LNCAP (cell line): ENCODE results near the gene MYRIP.

Experiments used
- TF ChIP-seq, protein P1 (sequence below): fragments of 450-650 bp; IDR thresholded peaks from 2 replicates; pipeline ENCODE4 v1.5.1; 2017; ENCODE audit warnings: mild to moderate bottlenecking

Gene MYRIP

DNA sequence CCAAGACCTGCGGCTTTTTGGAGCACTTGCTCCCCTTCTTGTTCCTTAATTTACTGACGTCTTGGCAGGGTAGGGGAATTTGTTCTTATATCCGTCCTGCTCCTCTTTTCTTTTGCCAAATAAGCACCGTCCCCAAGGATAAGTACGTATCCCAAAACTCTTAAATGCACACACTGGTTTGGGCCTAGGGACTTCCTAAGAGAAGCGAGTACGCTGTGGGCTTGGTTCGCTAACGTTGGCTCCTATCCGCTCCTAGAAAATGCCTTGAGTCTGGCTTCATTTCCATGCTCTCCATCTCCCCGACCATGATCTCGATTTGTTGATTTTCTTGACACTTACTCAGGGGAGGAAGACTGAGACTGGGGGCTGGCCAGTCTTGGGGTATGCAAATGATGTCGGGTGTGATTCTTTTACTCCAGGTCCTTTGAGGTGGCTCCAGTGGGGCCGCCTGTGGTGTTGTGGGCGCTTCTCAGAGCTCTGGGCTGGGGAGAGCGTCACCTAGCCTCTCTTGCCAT, 1.3 kb downstream of the MYRIP start:
- TF ChIP-seq, protein P1, sequence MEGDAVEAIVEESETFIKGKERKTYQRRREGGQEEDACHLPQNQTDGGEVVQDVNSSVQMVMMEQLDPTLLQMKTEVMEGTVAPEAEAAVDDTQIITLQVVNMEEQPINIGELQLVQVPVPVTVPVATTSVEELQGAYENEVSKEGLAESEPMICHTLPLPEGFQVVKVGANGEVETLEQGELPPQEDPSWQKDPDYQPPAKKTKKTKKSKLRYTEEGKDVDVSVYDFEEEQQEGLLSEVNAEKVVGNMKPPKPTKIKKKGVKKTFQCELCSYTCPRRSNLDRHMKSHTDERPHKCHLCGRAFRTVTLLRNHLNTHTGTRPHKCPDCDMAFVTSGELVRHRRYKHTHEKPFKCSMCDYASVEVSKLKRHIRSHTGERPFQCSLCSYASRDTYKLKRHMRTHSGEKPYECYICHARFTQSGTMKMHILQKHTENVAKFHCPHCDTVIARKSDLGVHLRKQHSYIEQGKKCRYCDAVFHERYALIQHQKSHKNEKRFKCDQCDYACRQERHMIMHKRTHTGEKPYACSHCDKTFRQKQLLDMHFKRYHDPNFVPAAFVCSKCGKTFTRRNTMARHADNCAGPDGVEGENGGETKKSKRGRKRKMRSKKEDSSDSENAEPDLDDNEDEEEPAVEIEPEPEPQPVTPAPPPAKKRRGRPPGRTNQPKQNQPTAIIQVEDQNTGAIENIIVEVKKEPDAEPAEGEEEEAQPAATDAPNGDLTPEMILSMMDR, result no peak

GRCh38 chr3:39811561-39811960, 2.2 kb downstream of the MYRIP start:
- TF ChIP-seq, protein P1, result no peak

- TF ChIP-seq, protein P1, result peak; percentile 63
Measured at GRCh38 chr3:39812537-39812936, 3.1 kb downstream of the MYRIP start.

DNA sequence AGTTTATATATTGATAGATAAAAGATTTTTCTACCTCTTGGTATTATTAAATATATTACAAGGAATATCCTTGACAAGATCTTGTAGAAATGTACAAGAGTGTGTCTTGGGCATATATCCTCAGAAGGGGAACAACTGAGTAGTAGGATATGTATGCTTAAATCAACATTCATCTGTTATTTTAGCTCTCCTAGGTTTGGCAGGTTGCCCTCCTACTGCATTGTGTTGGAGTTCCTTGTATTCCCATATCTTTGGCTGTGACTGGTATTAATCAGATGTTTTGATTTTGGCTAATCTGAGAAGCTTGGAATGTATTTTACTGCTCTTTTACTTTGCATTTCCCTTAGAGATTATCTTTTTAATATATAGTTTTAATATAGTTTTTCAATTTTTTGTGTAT, 4.6 kb downstream of the MYRIP start:
- TF ChIP-seq, protein P1, result no peak

GRCh38 chr3:39819899-39820298, 10.5 kb downstream of the MYRIP start:
- TF ChIP-seq, protein P1, result no peak

GRCh38 chr3:39839484-39839883, 30.1 kb downstream of the MYRIP start:
- TF ChIP-seq, protein P1, result no peak

DNA sequence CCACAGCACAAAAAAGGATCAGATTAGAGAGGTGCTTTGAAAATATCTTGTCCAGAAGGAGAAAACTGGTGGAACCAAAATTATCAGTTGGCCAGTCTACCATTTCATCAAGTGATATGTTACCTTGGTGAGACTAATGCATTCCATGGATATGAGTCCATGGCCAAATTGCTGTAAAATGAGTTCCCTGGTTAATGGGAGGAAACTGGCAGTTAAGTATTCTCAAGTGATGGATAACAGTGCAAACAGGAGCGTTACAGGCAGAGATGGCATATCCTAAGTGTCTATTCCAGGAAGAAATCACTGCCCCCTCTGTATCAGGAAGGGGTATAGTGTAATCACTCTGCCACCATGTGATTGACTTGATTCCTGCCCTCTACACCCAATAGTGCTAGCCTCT, 34.0 kb downstream of the MYRIP start:
- TF ChIP-seq, protein P1, result no peak

DNA sequence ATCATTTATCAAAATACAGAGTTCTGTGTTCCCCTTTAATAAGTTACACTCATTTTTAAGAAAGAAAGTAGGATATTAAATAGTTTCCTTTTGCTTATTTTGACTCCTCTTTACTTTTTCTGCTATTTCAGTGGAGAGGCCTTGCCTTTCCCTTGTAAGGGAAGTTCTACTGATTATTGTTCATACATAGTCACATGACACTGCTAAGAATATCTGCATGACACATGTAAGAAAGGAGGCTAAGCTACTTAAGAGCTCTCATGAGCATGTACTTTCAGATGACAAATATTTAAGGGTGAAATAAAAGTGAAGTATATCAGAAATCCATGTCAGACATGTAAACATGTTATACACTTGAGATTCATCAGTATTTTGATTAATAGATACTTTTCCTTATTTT, 39.0 kb downstream of the MYRIP start:
- TF ChIP-seq, protein P1, result no peak
